ENCODE results near the gene KMT2B.

The KMT2B gene

DNA sequence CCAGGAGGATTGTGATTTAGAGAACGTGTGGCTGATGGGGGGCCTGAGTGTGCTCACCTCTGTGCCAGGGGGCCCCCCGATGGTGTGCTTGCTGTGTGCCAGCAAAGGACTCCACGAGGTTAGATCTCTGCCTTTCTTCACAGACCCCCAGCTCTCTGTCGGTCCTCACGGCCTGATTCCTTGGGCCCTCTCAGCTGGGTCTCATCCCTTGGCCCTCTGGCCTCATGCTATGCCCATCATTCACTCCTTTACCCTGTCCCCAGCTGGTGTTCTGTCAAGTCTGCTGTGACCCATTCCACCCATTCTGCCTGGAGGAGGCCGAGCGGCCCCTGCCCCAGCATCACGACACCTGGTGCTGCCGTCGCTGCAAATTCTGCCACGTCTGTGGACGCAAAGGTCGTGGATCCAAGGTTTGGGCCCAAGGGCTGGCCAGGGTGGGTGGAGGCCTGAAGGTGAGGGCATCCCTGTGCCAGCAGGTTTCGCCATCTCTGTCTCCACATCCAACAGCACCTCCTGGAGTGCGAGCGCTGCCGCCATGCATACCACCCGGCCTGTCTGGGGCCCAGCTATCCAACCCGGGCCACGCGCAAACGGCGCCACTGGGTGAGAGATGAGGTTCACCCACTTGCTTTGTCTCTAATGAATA, 7.5 kb downstream of the KMT2B start:
- H3K27me3 ChIP-seq (ENCODE audit: insufficient read depth, poor library complexity, severe bottlenecking), result no peaks in the 10 kb centered on the region
- no peak overlapping the region for H3K27ac ChIP-seq (ENCODE audit: poor library complexity, severe bottlenecking)
- DNase-seq (ENCODE audit: low spot score), result peak; percentile 62
- H3K4me3 ChIP-seq (ENCODE audit: severe bottlenecking), result no peak overlapping the region
- no peak for TF ChIP-seq CTCF (IDR thresholded peaks at IDR 0.05; ENCODE audit: poor library complexity, severe bottlenecking)
- ATAC-seq (ENCODE audit: low read depth), result no peak
- no peaks in the 10 kb centered on the region for H3K9me3 ChIP-seq (ENCODE audit: severe bottlenecking)
- H3K4me1 ChIP-seq (ENCODE audit: insufficient read depth, poor library complexity, severe bottlenecking), result no peaks in the 10 kb centered on the region
- peaks cover 85% of the 10 kb centered on the region for H3K36me3 ChIP-seq (ENCODE audit: low read depth)

DNA sequence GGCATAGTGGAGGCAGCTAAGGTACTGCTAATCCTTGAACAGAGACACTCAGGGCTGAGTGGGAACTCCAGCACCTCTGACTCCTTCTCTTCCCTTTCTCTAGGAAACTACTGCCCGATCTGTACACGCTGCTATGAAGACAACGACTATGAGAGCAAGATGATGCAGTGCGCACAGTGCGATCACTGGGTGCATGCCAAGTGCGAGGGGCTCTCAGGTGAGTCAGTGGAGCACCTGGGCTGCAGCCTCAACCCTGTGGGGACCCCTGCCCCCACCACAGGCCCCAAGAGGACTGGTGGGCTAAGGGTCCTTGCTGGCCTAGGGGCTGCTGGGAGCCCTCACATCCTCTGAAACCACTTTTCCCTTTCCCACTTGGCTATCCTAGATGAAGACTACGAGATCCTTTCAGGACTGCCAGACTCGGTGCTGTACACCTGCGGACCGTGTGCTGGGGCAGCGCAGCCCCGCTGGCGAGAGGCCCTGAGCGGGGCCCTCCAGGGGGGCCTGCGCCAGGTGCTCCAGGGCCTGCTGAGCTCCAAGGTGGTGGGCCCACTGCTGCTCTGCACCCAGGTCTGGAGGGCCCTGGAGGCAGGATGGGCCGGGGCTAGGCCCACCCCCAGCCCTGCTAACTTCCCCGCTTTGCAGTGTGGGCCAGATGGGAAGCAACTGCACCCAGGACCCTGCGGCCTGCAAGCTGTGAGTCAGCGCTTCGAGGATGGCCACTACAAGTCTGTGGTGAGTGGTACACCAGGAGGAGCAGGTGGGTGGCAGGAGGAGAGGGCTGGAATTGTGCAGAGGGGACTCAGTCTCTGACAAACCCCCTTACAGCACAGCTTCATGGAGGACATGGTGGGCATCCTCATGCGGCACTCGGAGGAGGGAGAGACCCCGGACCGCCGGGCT, 9.5 kb downstream of the KMT2B start:
- Histone ChIP-seq H3K4me1 (ENCODE audit: insufficient read depth, poor library complexity, severe bottlenecking) (no peaks in the 10 kb centered on the region), H3K9me3 (ENCODE audit: severe bottlenecking) (no peaks in the 10 kb centered on the region), H3K4me3 (ENCODE audit: severe bottlenecking) (no peak overlapping the region), H3K27me3 (ENCODE audit: insufficient read depth, poor library complexity, severe bottlenecking) (no peaks in the 10 kb centered on the region), H3K27ac (ENCODE audit: poor library complexity, severe bottlenecking) (no peak overlapping the region), H3K36me3 (ENCODE audit: low read depth) (peaks cover 96% of the 10 kb centered on the region)
- TF ChIP-seq CTCF (IDR thresholded peaks at IDR 0.05; ENCODE audit: poor library complexity, severe bottlenecking), result no peak
- ATAC-seq (ENCODE audit: low read depth) (no peak), DNase-seq (ENCODE audit: low spot score) (no peak)

GRCh38 chr19:35727956-35728706, 10.3 kb downstream of the KMT2B start:
- no peaks in the 10 kb centered on the region for H3K4me1 ChIP-seq (ENCODE audit: insufficient read depth, poor library complexity, severe bottlenecking)
- peaks cover 94% of the 10 kb centered on the region for H3K36me3 ChIP-seq (ENCODE audit: low read depth)
- H3K27me3 ChIP-seq (ENCODE audit: insufficient read depth, poor library complexity, severe bottlenecking), result no peaks in the 10 kb centered on the region
- no peaks in the 10 kb centered on the region for H3K9me3 ChIP-seq (ENCODE audit: severe bottlenecking)
- DNase-seq (ENCODE audit: low spot score) (no peak), ATAC-seq (ENCODE audit: low read depth) (no peak)
- no peak overlapping the region for H3K4me3 ChIP-seq (ENCODE audit: severe bottlenecking)
- TF ChIP-seq CTCF (IDR thresholded peaks at IDR 0.05; ENCODE audit: poor library complexity, severe bottlenecking), result no peak
- no peak overlapping the region for H3K27ac ChIP-seq (ENCODE audit: poor library complexity, severe bottlenecking)

- H3K36me3 ChIP-seq (ENCODE audit: low read depth), result peaks cover 92% of the 10 kb centered on the region
- no peaks in the 10 kb centered on the region for H3K27me3 ChIP-seq (ENCODE audit: insufficient read depth, poor library complexity, severe bottlenecking)
- TF ChIP-seq CTCF (IDR thresholded peaks at IDR 0.05; ENCODE audit: poor library complexity, severe bottlenecking), result no peak
- no peak overlapping the region for H3K27ac ChIP-seq (ENCODE audit: poor library complexity, severe bottlenecking)
- no peak overlapping the region for H3K4me3 ChIP-seq (ENCODE audit: severe bottlenecking)
- ATAC-seq (ENCODE audit: low read depth) (no peak), DNase-seq (ENCODE audit: low spot score) (peak; percentile 65)
- no peaks in the 10 kb centered on the region for H3K4me1 ChIP-seq (ENCODE audit: insufficient read depth, poor library complexity, severe bottlenecking)
- no peaks in the 10 kb centered on the region for H3K9me3 ChIP-seq (ENCODE audit: severe bottlenecking)
Observed at GRCh38 chr19:35729021-35729420, 11.2 kb downstream of the KMT2B start.

All from RWPE2 (cell line).